HG03196 (cell line): ENCODE data around the gene RPS18.

Experiments used
- ATAC-seq: cut with Tn5 transposase; IDR thresholded peaks from one replicate; pipeline ENCODE4 v1.9.1; 2021; ENCODE audit not compliant: unreplicated experiment

RPS18 gene

DNA sequence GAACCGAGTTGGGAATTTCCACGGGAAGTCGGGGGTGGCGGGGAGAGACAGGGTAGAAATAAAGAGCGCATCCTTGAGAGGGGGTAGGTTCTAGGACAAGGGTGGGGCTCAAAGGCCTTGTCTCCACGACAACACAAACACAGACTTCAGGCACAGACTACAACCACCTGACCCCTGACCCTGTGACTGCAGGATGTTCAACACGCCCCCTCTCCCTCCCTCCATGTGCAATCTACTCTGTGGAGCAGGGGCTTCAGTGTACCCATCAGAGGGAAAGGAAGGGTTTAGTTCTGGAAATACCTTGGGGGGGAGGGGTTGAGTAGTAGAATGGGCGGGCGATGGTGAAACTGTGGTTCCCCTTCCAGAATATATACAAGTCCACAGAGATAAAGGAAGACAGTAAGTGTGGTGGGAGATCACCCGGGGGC, 42.7 kb downstream of the RPS18 start:
- ATAC-seq, result no peak

DNA sequence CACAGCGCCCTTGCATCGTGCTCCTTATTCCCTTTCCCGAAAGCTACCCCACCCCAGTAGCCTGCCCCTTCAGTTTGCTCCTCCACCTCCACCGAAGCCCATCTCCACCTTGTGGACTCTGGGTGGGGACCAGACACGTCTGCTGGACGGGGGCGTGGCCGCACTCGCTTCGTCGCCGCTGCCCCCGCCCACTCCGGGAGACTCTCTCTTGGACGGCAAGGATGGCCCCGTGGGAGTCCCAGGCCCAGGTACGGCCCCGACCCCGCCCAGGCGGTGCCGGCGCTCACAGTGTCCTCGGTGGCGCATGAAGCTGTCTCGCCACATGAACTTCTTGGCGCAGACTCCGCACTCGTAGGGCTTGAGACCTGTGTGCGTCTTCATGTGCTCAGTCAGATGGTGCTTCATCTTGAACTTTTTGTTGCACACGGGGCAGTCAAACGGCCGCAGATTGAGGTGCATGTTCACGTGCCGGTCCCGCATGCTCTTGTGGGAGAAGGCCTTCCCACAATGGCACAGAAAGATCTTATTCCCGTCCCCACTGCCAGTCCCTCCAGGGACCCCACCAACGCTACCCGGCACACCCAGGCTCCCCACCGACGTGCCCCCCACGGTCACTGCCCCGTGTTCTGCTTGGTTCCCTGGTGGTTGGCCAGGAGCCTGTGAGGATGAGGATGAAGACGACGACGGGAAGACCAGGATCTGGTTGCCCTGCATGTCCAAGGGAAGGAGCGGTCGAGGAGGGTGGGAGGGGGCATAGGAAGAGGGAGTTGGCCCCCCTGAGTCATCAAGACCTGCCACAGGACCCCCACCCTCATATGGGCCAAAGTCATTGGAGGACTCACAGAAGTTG, 43.3 kb downstream of the RPS18 start:
- ATAC-seq, result no peak

- no peak for ATAC-seq
Measured at GRCh38 chr6:33315793-33316602, 44.1 kb downstream of the RPS18 start.

GRCh38 chr6:33316603-33317418, 44.9 kb downstream of the RPS18 start:
- no peak for ATAC-seq

DNA sequence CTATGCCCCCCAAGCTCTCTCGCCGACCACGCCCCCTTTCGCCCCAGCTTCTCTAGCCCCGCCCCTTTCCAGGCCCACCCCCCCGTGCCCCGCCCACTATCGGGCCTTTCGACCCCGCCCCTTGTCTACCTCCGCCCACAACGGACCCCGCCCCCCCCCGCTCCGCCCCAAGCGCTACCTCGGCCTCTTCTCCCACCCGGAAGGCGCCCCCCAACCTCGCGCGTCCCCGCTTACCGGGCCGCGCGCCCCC, 45.5 kb downstream of the RPS18 start:
- ATAC-seq, result no peak

DNA sequence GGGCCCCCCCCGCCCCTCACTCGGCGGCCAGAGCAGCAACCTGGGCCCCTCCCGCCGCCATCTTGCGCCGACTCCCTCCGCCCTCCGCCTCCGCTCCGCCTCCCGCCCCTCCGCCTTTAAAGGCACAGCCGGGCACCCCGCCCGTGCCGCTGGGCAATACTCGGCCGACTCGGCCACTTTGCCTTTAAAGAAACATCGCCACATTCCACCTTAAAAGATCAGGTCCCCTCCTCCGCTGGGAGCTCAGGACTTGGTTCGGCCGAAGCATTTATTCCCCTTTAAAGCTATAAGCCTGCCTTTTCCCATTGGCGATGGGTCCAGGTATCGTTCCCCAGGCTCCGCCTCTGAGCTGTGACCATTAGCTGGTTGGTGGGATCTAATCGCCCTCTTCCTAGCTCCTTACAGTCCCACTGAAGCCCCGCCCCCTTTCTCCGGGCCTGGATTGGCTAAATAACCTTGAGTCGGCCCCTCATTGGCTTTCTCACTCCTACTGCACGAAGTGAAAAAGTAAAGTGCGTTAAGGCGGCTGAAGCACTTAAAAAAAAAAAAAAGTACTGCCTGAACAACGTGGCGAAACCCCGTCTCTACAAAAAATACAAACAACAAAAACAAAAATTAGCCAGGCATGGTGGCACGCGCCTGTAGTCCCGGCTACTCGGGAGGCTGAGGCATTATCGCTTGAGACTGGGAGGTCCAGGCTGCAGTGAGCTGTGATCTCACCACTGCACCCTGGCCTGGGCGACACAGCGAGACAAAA, 46.0 kb downstream of the RPS18 start, which contains the start of gene ZBTB22:
Gene ZBTB22 (minus strand): TSS at position 76 of the 757 bp plus-strand sequence. CDS start 828 bp downstream, outside the sequence.
- ATAC-seq, result peak; percentile 35

GRCh38 chr6:33318426-33319073, 46.7 kb downstream of the RPS18 start:
- no peak for ATAC-seq

DNA sequence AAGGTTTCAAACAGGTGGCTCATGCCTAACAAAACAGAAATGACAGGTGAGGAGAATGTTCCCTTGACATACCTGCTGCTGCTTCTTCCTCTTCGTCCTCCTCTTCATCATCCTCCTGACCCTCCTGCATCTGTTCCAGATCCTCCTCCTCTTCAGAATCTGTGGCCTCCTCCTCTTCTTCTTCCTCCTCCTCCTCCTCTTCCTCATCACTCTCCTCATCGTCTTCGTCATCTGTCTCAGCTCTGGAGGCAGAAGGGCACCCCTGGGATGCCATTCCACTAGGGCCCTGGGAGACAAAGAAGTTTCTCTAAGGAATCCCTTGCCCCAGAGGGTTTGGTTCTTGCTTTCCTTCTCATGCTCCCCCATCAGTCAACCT, 48.1 kb downstream of the RPS18 start:
- no peak for ATAC-seq

- no peak for ATAC-seq
Measured at GRCh38 chr6:33320315-33321181, 48.7 kb downstream of the RPS18 start.

DNA sequence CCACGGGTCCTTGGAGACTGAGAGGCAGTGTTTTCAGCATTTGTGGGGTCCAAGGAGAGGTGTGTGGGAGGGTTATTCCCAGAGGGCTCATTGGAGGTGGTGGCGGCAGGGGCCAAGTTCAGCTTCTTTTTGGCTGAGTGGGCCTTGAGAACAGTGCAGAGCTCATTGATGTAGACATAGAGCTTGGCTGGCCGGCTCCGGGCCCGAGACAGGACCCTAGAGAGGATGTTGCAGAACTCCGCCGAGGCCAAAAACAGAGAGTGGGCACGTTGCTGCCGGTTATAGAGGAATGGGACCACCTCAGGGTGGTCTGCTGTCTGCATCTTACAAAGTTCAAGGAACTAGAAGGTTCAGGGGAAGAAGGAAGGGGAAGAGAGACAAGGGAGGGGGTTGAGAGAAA, 49.4 kb downstream of the RPS18 start:
- ATAC-seq, result no peak

GRCh38 chr6:33323623-33323948, 51.7 kb downstream of the RPS18 start:
- peak; percentile 19 for ATAC-seq

DNA sequence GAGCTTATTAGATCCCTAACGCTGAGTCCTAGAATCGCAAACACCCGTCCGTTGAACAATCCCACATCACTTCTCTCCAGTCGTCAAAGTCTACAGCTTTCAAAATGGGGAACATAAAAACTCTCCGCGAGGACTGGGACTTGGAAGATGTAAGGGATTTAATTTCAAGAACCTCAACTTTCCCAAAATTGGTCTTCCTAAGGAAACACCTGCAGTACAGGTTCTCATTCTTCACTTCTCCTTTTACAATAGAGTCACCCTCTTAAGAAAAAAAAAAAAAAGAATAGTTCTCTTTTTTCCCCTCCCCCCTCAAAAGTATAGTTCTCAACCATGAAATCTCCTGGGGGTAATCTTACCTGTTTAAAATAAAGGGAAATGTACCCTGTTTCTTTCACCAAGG, 52.2 kb downstream of the RPS18 start:
- no peak for ATAC-seq
